Measurements from ENCODE around the gene ZBTB20.

Gene ZBTB20

DNA sequence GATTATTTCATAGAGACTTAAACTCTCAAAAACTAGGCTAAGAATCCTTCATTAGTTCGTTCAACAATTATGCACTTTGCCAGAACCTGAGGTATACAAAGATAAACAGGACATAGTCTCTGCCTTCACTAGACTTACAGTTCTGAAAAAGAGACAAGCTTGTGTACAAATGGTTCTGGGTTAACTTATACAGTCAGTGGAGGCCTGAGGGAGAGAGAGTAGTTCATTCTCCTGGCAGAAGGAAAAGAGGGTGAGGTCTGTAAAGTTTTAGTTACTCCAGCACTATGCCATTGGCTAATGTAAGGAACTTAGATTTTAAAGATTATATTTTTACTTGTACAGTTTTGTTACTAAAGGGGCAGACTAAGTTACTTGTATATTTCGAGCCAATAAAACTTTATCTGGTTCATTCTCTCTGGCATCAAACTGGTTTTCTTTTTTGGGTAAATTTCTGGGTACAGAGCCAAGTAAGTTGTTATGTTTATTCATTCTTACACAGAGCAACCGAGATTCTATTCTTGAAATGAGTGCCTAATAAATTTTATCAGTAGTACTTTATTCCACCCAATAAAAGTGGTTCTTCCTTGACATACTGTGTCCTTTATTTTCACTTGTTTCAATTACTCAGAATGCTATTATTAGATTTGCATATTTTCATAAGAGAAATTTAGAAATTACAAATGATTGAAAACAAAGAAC lies 574.6 kb downstream of the ZBTB20 start:
- no peak for DNase-seq (ENCODE audit: low spot score)

DNA sequence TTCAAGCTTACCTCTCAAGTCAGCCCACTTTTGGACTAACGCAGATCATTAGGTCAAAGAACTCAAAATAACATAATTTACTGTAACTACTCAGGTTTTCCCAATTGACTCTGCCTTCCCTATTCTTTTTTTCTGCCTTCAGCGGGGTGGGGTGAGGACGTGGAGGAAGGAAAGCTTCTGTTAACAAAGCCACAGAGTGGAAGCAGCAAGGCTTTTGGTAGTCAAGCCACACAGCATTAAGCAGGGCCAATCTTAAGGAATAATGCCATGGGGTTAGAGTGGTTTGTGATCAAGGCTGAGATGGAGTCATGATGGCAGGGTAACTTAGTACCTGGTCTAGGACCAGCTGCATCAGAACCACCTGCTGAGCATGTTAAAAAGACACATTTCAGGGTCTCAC lies 575.7 kb downstream of the ZBTB20 start:
- DNase-seq (ENCODE audit: low spot score) = no peak

DNA sequence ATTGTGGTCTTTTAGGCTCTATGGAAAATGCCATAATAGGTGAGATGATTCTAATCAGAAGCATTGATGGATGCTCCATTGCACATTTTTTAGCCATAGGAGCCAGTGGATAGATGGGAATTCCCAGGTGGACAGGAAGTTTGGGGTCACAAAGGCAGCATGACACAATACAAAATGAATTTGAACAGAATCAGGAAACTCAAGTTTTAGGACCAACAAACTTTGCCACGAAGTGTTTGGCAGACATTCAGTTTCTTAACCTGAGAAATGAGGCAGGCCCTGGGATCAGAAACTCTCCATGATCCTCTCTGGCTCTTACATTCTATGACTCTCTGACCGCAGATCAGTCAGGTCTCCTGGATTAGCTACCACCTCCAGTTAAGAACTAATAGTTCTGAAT lies 577.9 kb downstream of the ZBTB20 start:
- no peak for DNase-seq (ENCODE audit: low spot score)

DNA sequence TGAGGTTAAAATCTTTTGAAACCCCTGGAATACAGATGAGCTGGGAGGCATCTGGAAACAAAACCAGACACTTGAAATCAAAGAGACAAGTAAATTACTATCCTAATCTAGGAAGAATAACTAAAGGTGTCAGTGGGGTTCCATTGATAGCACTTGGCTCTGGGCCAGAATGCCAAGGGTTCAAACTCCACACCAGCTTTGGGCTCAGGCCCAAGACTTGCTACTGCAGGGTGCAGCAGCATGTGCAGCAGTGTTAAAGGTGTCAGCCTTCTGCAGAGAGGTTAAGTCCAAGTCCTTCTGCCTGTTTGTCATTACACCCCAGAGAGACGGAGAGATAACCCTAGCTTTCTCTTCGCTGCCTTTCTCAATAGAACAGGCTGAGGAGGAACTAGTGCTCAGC lies 579.3 kb downstream of the ZBTB20 start:
- DNase-seq (ENCODE audit: low spot score) = no peak

DNA sequence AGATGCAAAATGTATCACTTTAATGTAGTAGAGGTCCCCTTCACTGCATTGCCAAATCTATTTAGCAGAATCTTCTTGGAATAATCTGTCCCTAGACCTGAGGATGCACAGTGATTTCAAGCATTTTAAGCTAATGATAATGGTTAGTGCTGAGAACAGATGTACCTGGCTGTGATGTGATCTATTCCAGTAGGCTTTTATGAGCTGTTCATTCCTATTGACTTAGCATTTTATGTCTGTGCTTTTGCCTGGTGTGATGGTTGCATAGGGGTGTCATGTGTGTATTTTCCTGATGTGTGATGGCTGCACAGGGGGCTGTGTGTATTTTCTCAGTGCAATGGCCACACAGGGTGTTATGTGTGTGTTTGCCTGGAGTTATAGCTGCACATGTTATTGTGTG lies 580.3 kb downstream of the ZBTB20 start:
- no peak for DNase-seq (ENCODE audit: low spot score)

DNA sequence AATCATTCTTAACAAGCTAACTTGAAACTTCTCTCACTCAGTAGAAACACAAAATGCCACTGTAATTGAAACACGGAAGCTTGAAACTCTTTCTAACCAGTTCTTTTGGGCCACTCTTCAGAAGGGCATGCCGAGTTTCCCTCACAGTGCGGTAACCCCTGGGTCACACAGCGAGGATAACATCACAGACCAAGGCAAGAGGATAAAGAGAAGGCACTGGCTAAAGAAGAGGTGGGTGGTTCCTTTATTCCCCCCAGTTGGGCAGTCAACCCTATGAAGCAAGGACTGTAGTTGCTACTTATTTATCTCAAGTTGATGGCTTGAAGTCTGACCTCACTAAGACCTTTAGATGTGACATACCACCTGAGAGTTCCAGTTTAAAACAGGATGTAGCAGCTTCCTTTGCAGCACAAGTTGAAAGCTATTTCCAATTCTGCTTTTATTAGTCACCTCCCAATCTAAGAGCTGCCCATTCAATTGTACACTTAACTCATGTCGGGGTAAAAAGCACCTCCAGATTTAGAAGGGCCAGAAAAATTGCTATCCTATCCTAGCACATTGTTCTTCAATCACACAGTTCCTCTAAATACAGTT lies 580.8 kb downstream of the ZBTB20 start:
- DNase-seq (ENCODE audit: low spot score) = no peak

DNA sequence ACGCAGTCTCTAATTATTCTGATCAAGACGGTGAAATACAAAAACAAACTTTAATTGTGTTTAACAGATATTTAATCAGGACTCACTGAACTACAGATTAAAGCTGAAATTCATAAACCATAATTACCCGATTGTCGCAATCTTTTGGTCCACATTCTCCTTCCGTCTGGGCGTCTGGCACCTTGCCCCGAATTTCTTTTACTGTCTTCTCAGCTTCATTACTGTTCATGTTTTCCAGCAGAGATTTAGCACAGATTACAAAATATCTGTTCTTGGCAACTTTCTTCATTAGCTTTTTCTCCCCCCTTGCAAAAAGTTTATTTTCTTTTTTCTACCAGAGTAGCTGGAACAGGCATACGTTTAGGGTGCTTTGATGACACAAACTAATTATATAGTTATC lies 581.9 kb downstream of the ZBTB20 start:
- no peak for DNase-seq (ENCODE audit: low spot score)

DNA sequence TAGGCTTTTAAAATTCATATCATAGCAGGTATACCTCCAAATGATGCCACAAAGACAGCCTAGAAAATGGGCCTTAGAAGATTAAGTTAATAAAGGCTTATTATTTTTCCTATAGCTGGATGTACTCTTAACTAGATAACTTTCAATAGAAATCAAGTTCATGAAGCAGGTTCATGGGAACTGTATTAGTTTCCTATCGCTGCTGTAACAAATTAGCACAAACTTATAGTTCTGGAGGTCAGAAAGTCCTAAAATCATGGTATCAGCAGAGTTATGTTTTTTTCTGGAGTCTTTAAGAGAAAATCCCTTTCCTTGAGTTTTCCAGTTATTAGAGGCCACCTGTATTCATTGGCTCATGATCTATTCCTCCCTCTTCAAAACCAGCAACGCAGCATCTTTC lies 583.4 kb downstream of the ZBTB20 start:
- no peak for DNase-seq (ENCODE audit: low spot score)

DNA sequence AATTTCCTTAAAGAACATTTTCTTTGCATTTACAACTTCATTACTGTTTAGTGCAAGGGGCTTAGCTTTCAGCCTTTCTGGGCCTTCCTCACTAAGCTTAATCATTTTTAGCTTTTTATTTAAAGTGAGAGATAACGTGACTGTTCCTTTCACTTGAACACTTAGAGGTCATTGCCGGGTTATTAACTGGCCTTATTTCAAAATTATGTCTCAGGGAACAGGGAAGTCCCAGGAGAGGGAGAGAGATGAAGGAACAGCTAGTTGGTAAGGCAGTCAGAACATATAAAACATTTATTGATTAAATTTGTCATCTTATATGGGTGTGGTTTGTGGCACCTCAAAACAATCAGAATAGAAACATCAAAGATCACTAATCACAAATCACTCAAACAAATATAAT lies 584.5 kb downstream of the ZBTB20 start:
- no peak for DNase-seq (ENCODE audit: low spot score)

DNA sequence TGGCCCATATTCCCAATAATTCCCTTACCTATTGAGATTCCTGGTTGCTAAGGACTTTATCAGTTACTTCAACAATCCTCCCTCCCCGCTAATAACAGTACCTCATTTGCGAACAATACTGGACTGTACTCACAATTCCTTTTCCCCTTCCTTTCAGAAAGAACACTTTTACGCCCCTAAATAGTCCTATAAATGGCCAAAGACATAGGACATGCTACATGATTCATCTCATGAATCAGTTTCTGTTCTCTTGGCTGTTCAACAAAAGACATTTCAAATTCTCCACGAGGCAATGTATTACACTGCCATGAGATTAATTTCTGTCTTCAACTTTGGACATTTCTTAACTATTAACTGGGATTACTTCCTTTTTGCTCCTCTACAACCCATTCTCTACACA lies 588.8 kb downstream of the ZBTB20 start:
- no peak for DNase-seq (ENCODE audit: low spot score)

DNA sequence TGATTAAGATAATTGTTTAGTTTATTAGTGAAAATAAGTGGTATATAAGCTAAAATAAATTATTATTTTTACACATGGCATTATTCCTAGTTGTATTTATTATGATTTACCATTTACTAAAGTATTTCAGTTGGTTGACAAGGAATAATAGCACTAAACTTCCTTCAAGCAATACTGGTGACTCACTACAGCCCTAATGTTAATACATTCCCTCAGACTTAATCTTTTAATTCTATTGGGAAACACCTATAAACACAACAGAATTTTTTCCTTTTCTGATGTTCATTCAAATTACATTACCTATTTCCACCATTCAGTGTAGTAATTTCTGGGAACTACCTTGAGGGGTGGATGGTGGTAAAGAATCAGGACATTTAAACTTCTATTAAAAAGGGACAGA lies 589.3 kb downstream of the ZBTB20 start:
- no peak for DNase-seq (ENCODE audit: low spot score)

DNA sequence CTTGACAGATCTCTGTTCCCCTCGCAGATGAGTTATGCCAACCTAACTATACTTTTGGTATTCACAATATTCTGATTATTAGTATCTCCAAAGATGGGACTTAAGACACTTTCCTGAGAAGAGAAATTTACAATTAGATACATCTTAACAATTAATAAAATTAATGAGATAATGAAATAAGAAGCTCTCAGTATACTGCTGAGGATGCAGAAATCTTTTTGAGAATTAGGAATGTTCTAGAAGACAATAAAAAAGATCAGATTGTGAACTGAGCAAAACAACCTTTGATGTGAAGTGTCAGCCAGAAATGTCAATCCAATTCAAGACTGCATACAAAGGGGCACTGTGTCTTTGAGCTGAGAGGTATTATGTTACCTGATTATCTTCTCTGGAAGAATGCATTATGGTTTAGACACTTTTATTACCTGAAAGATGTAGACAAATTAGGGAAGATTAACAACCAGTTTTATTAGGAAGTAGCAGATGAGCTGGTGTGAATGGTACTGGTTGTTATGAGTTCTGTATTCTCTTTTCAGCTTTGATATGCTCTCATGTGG lies 590.4 kb downstream of the ZBTB20 start:
- no peak for DNase-seq (ENCODE audit: low spot score)

DNA sequence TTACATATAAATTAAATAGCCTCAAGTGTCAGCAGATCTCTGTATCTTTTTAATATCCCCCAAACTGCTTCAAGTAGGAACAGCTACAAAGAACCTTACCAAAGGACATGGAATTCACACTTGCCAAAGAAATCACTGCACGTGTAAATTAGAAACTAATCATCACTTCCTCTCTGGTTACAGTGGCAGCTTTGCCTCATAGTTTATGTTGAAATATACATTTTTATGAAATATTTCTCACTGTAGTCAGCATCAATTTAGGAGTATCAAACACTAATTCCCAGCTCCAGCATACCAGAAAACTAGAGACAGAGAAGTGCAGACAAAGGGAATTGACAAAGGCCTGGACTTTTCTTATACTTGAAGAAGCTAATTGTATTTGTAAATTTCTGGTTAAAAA lies 592.4 kb downstream of the ZBTB20 start:
- no peak for DNase-seq (ENCODE audit: low spot score)

DNA sequence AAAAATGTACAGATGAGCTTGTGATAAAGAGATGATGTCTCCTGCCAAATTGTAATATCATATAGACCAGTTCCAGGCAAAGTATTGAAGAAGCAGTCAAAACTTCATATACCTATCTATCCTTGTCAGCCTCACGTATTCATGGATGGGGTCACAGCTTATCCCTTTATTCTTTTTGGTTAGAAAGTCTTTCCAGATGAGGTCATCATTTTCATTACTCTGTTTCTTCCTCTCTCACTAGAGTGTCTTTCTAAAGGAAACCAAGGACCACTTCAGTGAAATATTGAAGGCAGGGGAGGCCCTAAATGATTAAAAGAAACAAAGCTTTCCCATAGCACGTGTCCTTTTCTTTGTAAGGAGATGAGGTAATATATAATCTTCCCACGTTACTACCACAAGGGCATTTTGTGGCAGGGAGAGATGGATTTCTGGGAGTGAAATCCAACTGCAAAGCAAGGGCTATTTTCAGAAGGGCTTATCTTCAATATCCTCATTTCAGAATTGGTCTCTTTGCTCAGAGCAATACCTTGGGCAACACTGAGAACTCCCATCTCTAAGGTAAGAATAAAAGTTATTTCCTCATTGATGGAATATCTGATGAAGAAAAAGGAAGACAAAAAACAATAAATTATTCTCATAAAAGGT lies 593.0 kb downstream of the ZBTB20 start:
- DNase-seq (ENCODE audit: low spot score) = no peak

DNA sequence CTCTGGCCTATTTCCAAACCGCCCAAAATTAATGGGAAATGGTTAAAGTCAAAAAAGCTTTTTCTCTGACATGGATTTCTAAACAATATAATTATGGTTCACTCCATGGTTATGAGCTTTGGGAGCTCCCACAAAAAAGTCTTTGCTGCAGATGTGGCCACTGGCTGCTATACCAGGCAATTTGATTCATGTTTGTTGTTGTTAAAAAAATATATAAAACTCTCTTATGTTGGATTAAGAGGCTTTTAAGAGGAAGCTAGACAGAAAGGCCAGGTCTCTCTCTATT lies 594.6 kb downstream of the ZBTB20 start:
- no peak for DNase-seq (ENCODE audit: low spot score)

DNA sequence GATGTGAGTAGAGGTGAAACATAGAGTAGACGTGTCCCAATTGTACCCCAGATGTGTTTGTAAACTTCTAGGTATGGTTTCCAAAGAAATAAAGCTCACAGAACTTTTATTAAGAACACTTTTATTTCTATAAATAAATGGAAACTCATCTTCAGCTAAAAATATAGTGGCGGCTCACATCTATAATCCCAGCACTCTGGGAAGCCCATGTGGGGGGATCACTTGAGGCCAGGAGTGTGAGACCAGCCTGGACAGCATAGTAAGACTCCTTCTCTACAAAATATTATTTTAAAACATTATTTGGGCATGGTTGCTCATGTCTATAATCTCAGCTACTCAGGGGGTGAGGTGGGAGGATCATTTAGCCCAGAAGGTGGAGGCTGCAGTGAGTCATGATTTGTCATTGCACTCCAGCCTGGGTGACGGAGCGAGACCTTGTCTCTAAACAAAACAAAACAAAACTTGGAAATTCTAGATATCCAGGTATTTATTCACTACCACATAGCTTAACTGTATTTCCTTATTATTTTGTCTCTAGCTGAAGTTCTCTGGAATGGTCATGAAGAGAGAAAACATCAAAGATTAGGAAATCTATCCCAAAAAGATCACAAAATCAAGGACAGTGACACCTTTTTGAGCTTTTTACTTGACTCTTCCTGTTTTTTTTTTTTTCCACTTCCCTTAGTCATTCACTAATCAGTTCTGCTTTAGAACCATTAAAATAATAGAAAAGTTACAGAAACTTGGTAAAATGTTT lies 595.1 kb downstream of the ZBTB20 start:
- no peak for DNase-seq (ENCODE audit: low spot score)

DNA sequence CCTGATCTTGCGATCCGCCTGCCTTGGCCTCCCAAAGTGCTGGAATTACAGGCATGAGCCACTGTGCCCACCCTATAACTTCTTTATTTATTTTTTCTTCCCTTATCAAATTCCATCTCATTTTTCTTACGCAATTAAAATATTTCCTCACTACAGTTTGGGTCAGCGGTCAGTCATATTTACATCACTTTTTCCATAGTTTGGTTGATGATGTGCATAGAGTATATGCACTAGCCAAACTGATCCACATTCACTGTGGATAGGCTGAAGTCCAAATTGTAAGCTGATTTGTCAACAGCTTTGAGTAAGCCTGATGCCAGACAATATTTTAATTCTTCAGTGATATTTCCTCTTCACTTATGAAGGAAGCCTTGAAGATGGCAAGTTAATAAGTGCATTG lies 596.9 kb downstream of the ZBTB20 start:
- no peak for DNase-seq (ENCODE audit: low spot score)

DNA sequence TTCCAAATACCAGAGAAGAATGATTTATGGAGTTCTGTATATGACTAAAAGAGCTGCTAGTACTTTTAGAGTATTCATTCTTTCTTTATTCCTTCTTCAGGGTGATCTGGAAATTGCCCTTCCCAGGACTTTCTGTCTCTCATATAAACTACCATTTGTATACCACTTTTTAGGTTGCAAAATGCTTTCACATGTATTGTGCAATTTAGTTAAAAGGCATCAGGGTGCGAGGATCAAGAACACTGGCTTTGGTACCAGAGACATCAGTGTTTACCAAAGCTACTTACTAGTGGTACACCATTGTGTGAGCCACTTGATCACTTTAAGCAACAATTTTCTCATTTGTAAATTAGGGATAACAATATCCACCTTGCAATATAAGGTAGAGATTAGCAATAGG lies 601.9 kb downstream of the ZBTB20 start:
- DNase-seq (ENCODE audit: low spot score) = no peak

DNA sequence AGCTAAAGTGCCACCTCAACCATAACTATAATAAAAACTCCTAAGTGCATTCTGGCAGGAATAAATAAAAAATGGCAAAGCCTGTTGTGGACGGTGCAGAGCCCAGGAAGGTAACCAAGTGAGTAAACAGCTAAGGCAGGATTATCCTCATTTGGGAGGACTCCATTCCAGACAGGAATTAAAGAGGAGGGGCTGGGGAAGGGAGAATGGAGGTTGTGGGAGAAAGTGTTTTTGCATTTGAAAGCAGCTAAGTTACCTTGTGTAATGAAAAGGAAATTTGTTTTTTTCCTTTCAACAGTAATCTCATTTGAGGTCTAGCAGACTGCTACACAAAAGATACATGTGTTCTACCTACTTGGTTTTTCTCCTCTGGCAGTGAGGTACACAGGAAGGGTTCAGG lies 604.7 kb downstream of the ZBTB20 start:
- no peak for DNase-seq (ENCODE audit: low spot score)

DNA sequence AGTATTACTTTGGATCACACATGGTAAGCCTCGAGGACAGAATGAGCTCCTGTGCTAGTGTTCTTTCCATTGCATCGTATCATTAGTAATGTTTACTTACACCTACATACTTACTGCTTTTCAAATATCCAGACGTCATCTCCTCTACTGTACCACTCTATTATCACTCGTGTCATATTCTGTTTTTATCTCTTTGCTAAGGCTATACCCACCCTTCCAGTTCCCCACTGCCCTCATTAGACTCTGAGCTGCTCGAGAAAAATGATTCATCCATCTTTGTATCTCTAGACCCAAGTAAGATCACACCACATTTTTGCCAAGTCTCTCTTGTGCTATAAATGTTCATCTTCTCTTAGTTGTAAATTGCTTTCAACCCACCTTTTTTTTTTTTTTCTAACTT lies 607.6 kb downstream of the ZBTB20 start:
- DNase-seq (ENCODE audit: low spot score) = no peak

DNA sequence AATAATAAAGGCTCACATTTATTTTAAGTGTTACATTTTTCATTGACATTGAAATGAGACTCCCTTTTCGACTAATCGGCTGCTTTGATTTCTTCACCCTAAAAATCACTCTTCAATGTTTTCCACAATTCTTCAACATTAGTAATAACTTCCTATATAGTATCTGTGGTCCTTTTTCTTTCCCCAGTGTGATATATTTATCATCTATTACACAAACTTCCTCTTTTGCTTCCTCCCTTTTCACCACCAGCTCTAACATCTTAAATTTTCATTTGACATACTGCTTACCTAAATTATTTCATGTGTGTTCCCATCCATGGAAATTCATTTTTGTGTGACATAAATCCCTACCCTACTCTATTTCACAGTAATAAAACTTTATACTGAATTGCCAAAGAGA lies 608.9 kb downstream of the ZBTB20 start:
- no peak for DNase-seq (ENCODE audit: low spot score)

DNA sequence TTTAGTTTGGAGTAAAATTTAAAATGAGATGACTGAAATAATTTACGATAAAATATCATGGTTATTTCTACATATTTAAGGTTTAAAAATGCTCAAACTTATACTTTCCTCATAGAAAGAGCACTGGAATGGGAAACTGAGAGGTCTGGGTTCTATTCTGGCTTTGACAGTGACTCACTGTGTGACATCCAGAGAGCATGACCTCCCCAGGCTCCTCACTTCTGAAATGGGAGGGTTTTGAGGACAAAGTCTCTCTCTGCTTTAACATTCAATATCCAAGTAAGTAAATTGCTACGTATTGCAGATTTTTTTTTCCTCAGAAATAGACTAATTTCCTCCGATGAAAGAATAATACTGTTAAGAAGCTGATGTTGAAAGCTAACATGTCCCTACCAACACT lies 618.6 kb downstream of the ZBTB20 start:
- no peak for DNase-seq (ENCODE audit: low spot score)

DNA sequence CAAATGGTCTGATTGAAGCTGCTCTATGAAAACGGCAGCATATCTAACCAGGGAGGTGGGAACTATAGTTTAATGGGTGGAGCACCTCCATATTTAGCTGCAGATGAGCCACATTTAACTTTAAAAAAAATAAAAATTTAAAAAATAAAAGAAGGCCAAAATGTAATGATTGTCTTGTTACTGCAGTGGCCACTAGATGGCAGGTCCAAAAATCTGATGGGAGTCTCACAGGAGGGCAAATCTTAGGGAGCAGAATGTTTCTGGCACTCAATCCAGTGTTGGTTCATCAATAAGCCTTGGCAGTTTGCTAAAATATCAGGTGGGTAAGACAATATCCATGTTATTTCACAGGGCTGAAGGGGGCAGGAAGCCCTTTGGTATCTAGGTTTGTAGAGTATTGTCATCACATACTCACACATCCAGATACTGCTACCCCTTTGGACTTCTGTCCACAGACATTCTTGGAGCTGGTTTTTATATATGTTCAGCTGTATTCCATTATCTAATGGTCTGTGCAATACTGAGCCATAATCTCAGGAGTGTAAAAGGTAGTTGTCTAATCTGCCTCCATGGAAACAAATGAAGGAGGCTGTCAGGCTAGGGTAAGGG lies 619.9 kb downstream of the ZBTB20 start:
- peak; percentile 8 for DNase-seq (ENCODE audit: low spot score)

All from AG08396 (cell line).